Stimulated activated CD4-positive, alpha-beta T cell treated with anti-CD3 and anti-CD28 coated beads, Interleukin-15, amount 100 ng/mL, for 1 hour (primary cell): ENCODE measurements around the gene CAMK2D.

ENCODE experiments used
- DNase-seq, 2 donors: peaks; one replicate each; pipeline ENCODE4 v3.0.0-alpha.2; 2020; ENCODE audit warnings: low read depth in 1 of 2, low spot score in 1 of 2

Gene CAMK2D

GRCh38 chr4:113534711-113535110 is 226.8 kb downstream of the CAMK2D start:
- no peak for DNase-seq

- DNase-seq: no peak
Measured at GRCh38 chr4:113531572-113531971, 230.0 kb downstream of the CAMK2D start.

GRCh38 chr4:113528395-113528794 is 233.1 kb downstream of the CAMK2D start:
- no peak for DNase-seq

- no peak for DNase-seq
Measured at GRCh38 chr4:113525521-113525920, 236.0 kb downstream of the CAMK2D start.

- DNase-seq: no peak
Measured at GRCh38 chr4:113524505-113525186, 236.9 kb downstream of the CAMK2D start.

- no peak for DNase-seq
Measured at GRCh38 chr4:113524096-113524495, 237.4 kb downstream of the CAMK2D start.

GRCh38 chr4:113522433-113522832 is 239.1 kb downstream of the CAMK2D start:
- no peak for DNase-seq

GRCh38 chr4:113513382-113513781 is 248.2 kb downstream of the CAMK2D start:
- no peak for DNase-seq

GRCh38 chr4:113512880-113513279 is 248.7 kb downstream of the CAMK2D start:
- no peak for DNase-seq

GRCh38 chr4:113511944-113512343 is 249.6 kb downstream of the CAMK2D start:
- no peak for DNase-seq

GRCh38 chr4:113509851-113510250 is 251.7 kb downstream of the CAMK2D start:
- DNase-seq: no peak

- DNase-seq: no peak
Measured at GRCh38 chr4:113505044-113505443, 256.5 kb downstream of the CAMK2D start.

GRCh38 chr4:113504422-113504821 is 257.1 kb downstream of the CAMK2D start:
- DNase-seq: no peak

- no peak for DNase-seq
Measured at GRCh38 chr4:113503691-113504090, 257.8 kb downstream of the CAMK2D start.

GRCh38 chr4:113502906-113503305 is 258.6 kb downstream of the CAMK2D start:
- no peak for DNase-seq

- DNase-seq: no peak
Measured at GRCh38 chr4:113502476-113502875, 259.1 kb downstream of the CAMK2D start.

GRCh38 chr4:113500424-113500823 is 261.1 kb downstream of the CAMK2D start:
- no peak for DNase-seq

- no peak for DNase-seq
Measured at GRCh38 chr4:113499696-113500095, 261.8 kb downstream of the CAMK2D start.

GRCh38 chr4:113499166-113499565 is 262.4 kb downstream of the CAMK2D start:
- DNase-seq: no peak

GRCh38 chr4:113497154-113497884 is 264.2 kb downstream of the CAMK2D start:
- DNase-seq: no peak

GRCh38 chr4:113496698-113497097 is 264.8 kb downstream of the CAMK2D start:
- no peak for DNase-seq

GRCh38 chr4:113495790-113496189 is 265.7 kb downstream of the CAMK2D start:
- DNase-seq: no peak

GRCh38 chr4:113483131-113483530 is 278.4 kb downstream of the CAMK2D start:
- no peak for DNase-seq
